Kidney (tissue), 14 donors: ENCODE data around the gene DYNC1I2. TPM values are rescaled to one million over a fixed set of nuclear protein-coding genes. Genes with fewer than 3 reads are reported as not detected.

Experiments used
- DNase-seq, 5 donors: peaks; one replicate each; pipeline ENCODE4 v3.0.0-alpha.2; 2013 to 2020
- FAIRE-seq: peaks from 2 replicates; lab custom pipeline; 2012; peaks lifted over from hg19 to GRCh38; lab: Jason Lieb, UNC
- H3K27ac ChIP-seq, 2 donors: one replicate each; pipeline ENCODE4 v1.7.0; 2013; ENCODE audit warnings: low read depth in 2 of 2, low read length in 2 of 2, inconsistent platforms in 1 of 2
- H3K27me3 ChIP-seq: one replicate; pipeline ENCODE4 v1.7.1; 2013; ENCODE audit warnings: low read length, inconsistent platforms; ENCODE audit not compliant: control insufficient read depth, insufficient read depth
- H3K36me3 ChIP-seq, 3 donors: one replicate each; pipeline versions ENCODE4 v1.7.0 to v1.7.1; 2013; ENCODE audit warnings: low read length in 3 of 3, control low read depth in 1 of 3, inconsistent platforms in 1 of 3; ENCODE audit not compliant: insufficient read depth in 3 of 3, control insufficient read depth in 2 of 3
- H3K4me1 ChIP-seq, 3 donors: one replicate each; pipeline versions ENCODE4 v1.7.0 to v1.7.1; 2013; ENCODE audit warnings: low read length in 3 of 3, inconsistent platforms in 1 of 3, low read depth in 1 of 3; ENCODE audit not compliant: control insufficient read depth in 2 of 3, insufficient read depth in 2 of 3
- H3K4me3 ChIP-seq, 3 donors: one replicate each; pipeline versions ENCODE4 v1.7.0 to v1.8.1; 2013; ENCODE audit warnings: low read length in 3 of 3, control low read depth in 1 of 3, inconsistent platforms in 1 of 3
- H3K9ac ChIP-seq, 3 donors: one replicate each; pipeline versions ENCODE4 v1.7.0 to v1.7.1; 2013; ENCODE audit warnings: low read length in 3 of 3, control low read depth in 1 of 3, inconsistent platforms in 1 of 3
- H3K9me3 ChIP-seq, 3 donors: one replicate each; pipeline versions ENCODE4 v1.7.0 to v1.7.1; 2013; ENCODE audit warnings: low read length in 3 of 3, control low read depth in 1 of 3, inconsistent platforms in 1 of 3; ENCODE audit not compliant: control insufficient read depth in 2 of 3, insufficient read depth in 1 of 3
- intact Hi-C: fragments of 100-400 bp; cut with DNase I; formaldehyde crosslinking; loops from one replicate; pipeline ENCODE4 v1.11.1; 2022
- polyA plus RNA-seq: library from polyadenylated mRNA; stranded (reverse); fragments of 350-450 nt; fragmentation: Illumina TruSeq; extraction: RNeasy Lipid Tissue Mini Kit (QIAGEN cat#74804); gene quantifications from one replicate; pipeline ENCODE4 v1.2.3, GENCODE V29; 2014; ENCODE audit warnings: low read depth, low replicate concordance; ENCODE audit not compliant: insufficient read depth
- total RNA-seq: library from RNA; stranded (reverse); fragmentation: NEBNext Ultra II Directional; extraction: Animal tissue kit (Norgen Biotek cat#: 25700); gene quantifications from one replicate; pipeline ENCODE4 v1.2.1, GENCODE V29; 2021
- TF ChIP-seq, protein P1 (sequence below): IDR thresholded peaks from 3 replicates; pipeline ENCODE4 v1.5.1; 2012; ENCODE audit warnings: mild to moderate bottlenecking, moderate library complexity, borderline replicate concordance; ENCODE audit not compliant: insufficient read depth; ENCODE audit errors: extremely low read depth
- donor health status: control.
- donor health status: control.
- donor health status: control.
- donor health status: control.
- donor health status: control.
- donor health status: DM: yes; HTN: yes; CAD: no.
- donor health status: Normal renal cell carcinoma (clear cell type).

The DYNC1I2 gene
- total and polyA plus RNA-seq, 2 donors from 2014 or later: 81.7 to 108 TPM

DNA sequence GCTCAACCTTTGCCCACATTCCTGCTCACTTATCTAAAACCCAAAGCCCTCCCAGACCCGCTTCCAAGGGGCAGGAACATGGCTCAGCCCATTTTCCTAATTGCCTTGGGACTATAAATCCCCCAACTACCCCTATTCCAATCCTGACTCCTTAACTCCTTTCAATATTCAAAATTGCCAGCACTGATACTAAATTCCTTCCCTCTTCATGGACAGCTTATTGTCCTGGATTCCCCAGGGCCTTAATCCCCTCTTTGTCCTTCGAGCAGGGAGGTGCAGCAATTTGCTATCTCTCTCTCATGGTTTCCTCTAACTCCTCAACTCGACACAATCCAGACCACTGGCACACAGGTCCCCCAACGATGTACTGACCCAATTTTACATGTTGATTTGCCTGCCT, 107.6 kb downstream of the DYNC1I2 start:
- Histone ChIP-seq H3K27ac (no peak overlapping the region), H3K9me3 (no peaks in the 10 kb centered on the region), H3K4me1 (no peaks in the 10 kb centered on the region), H3K27me3 (no peaks in the 10 kb centered on the region), H3K36me3 (peaks cover 0 to 17% (median 11%) of the 10 kb centered on the region in 3 donors), H3K9ac (no peak overlapping the region), H3K4me3 (no peak overlapping the region)
- TF ChIP-seq, protein P1, sequence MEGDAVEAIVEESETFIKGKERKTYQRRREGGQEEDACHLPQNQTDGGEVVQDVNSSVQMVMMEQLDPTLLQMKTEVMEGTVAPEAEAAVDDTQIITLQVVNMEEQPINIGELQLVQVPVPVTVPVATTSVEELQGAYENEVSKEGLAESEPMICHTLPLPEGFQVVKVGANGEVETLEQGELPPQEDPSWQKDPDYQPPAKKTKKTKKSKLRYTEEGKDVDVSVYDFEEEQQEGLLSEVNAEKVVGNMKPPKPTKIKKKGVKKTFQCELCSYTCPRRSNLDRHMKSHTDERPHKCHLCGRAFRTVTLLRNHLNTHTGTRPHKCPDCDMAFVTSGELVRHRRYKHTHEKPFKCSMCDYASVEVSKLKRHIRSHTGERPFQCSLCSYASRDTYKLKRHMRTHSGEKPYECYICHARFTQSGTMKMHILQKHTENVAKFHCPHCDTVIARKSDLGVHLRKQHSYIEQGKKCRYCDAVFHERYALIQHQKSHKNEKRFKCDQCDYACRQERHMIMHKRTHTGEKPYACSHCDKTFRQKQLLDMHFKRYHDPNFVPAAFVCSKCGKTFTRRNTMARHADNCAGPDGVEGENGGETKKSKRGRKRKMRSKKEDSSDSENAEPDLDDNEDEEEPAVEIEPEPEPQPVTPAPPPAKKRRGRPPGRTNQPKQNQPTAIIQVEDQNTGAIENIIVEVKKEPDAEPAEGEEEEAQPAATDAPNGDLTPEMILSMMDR: no peak
- FAIRE-seq (no peak), DNase-seq (no peak)
- intact Hi-C loops: no loop called here

Other genes with a start within 250 kb of the DYNC1I2 start
- 57.3 TPM for gene CYBRD1, start 165.0 kb upstream of the DYNC1I2 start, total RNA-seq
- gene CYBRD1, start 165.0 kb upstream of the DYNC1I2 start, polyA plus RNA-seq: 17.7 TPM
- 24.8 TPM for gene SLC25A12, start 206.8 kb downstream of the DYNC1I2 start, total RNA-seq
- gene SLC25A12, start 206.8 kb downstream of the DYNC1I2 start, polyA plus RNA-seq: 21.8 TPM
- 35.8 TPM for gene HAT1, start 235.0 kb downstream of the DYNC1I2 start, total RNA-seq
- gene HAT1, start 235.0 kb downstream of the DYNC1I2 start, polyA plus RNA-seq: 35.2 TPM